ENCODE results near the gene PCYOX1L.

Gene PCYOX1L

GRCh38 chr5:149410071-149410470, 52.2 kb downstream of the PCYOX1L start:
- in situ Hi-C loops (cut with HindIII; ENCODE audit: low pct_unique_long_range_greater_than_20kb, low sequenced_read_pairs) = no loop called here
- DNase-seq (ENCODE audit: low read depth in 1 of 2, low spot score in 1 of 2) = no peak
- TF ChIP-seq JUND (IDR thresholded peaks at IDR 0.05; ENCODE audit: low read depth) = no peak

- DNase-seq (ENCODE audit: low read depth in 1 of 2, low spot score in 1 of 2) = no peak
- in situ Hi-C loops (cut with HindIII; ENCODE audit: low pct_unique_long_range_greater_than_20kb, low sequenced_read_pairs) = no loop called here
- TF ChIP-seq JUND (IDR thresholded peaks at IDR 0.05; ENCODE audit: low read depth) = no peak
Measured at GRCh38 chr5:149410721-149411432, 53.0 kb downstream of the PCYOX1L start.

DNA sequence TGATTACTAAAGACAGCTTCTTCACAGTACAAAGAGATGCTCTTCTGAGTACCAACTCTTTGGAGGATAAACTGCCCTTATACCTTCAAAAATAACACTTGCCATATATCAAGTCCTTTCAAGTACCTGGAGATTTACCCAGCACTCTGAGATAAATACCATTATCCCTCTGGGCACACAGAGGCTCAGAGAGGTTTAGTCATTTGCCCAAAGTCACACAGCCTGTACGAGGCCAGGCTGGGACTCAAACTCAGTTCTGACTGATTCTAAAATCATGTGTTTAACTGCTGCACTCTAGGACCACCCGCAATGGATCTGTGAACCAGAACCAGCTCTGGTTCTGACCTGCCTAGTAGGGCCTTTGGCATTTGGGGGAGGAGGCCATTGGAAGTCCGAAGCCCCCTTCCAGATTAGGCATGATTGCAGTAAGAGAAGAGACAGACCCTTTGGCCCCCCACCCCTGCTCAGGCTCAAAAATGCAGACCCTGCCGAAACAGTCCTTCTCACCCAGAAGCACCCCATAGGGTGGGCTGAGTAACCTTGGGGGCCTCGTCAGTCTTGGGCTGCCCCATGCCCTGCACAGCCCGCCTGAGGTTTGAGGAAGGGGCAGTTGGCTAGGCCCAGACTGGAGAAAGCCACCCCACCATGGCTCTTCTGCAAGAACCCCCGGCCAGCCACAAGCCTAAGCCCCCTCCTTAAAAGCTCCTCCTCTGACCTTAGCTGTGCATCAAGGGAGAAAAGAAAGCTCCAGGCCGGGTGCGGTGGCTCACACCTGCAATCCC, 54.1 kb downstream of the PCYOX1L start:
- no peak for TF ChIP-seq JUND (IDR thresholded peaks at IDR 0.05; ENCODE audit: low read depth)
- in situ Hi-C loops (cut with HindIII; ENCODE audit: low pct_unique_long_range_greater_than_20kb, low sequenced_read_pairs) = no loop called here
- DNase-seq (ENCODE audit: low read depth in 1 of 2, low spot score in 1 of 2) = no peak

- no peak for DNase-seq (ENCODE audit: low read depth in 1 of 2, low spot score in 1 of 2)
- no peak for TF ChIP-seq JUND (IDR thresholded peaks at IDR 0.05; ENCODE audit: low read depth)
- in situ Hi-C loops (cut with HindIII; ENCODE audit: low pct_unique_long_range_greater_than_20kb, low sequenced_read_pairs) = no loop called here
Measured at GRCh38 chr5:149412783-149413476, 55.1 kb downstream of the PCYOX1L start.

GRCh38 chr5:149413477-149414210, 55.8 kb downstream of the PCYOX1L start:
- TF ChIP-seq JUND (IDR thresholded peaks at IDR 0.05; ENCODE audit: low read depth) = no peak
- DNase-seq (ENCODE audit: low read depth in 1 of 2, low spot score in 1 of 2) = no peak
- in situ Hi-C loops (cut with HindIII; ENCODE audit: low pct_unique_long_range_greater_than_20kb, low sequenced_read_pairs) = no loop called here

GRCh38 chr5:149414405-149415065, 56.7 kb downstream of the PCYOX1L start:
- in situ Hi-C loops (cut with HindIII; ENCODE audit: low pct_unique_long_range_greater_than_20kb, low sequenced_read_pairs) = no loop called here
- TF ChIP-seq JUND (IDR thresholded peaks at IDR 0.05; ENCODE audit: low read depth) = no peak
- DNase-seq (ENCODE audit: low read depth in 1 of 2, low spot score in 1 of 2) = no peak

- in situ Hi-C loops (cut with HindIII; ENCODE audit: low pct_unique_long_range_greater_than_20kb, low sequenced_read_pairs) = no loop called here
- DNase-seq (ENCODE audit: low read depth in 1 of 2, low spot score in 1 of 2) = no peak
- TF ChIP-seq JUND (IDR thresholded peaks at IDR 0.05; ENCODE audit: low read depth) = no peak
Measured at GRCh38 chr5:149415066-149415967, 57.5 kb downstream of the PCYOX1L start.

GRCh38 chr5:149416987-149417710, 59.3 kb downstream of the PCYOX1L start:
- in situ Hi-C loops (cut with HindIII; ENCODE audit: low pct_unique_long_range_greater_than_20kb, low sequenced_read_pairs) = no loop called here
- TF ChIP-seq JUND (IDR thresholded peaks at IDR 0.05; ENCODE audit: low read depth) = no peak
- DNase-seq (ENCODE audit: low read depth in 1 of 2, low spot score in 1 of 2) = no peak

- in situ Hi-C loops (cut with HindIII; ENCODE audit: low pct_unique_long_range_greater_than_20kb, low sequenced_read_pairs) = no loop called here
- no peak for DNase-seq (ENCODE audit: low read depth in 1 of 2, low spot score in 1 of 2)
- TF ChIP-seq JUND (IDR thresholded peaks at IDR 0.05; ENCODE audit: low read depth) = no peak
Measured at GRCh38 chr5:149417711-149418368, 60.0 kb downstream of the PCYOX1L start.

- no peak for TF ChIP-seq JUND (IDR thresholded peaks at IDR 0.05; ENCODE audit: low read depth)
- no peak for DNase-seq (ENCODE audit: low read depth in 1 of 2, low spot score in 1 of 2)
- in situ Hi-C loops (cut with HindIII; ENCODE audit: low pct_unique_long_range_greater_than_20kb, low sequenced_read_pairs) = no loop called here
Measured at GRCh38 chr5:149418910-149419531, 61.2 kb downstream of the PCYOX1L start.

All from T47D (cell line).